Upper lobe of left lung (tissue), 4 donors: ENCODE results near the gene MAB21L3.

Source experiments
- CTCF ChIP-seq, 6 experiments: fragments of 450-650 bp in 4 of 6; fragments of 200-600 bp in 2 of 6; sonication (generic) in 2 of 6; IDR thresholded peaks; one replicate each; pipeline ENCODE4 v1.5.1; 2016 to 2019; ENCODE audit warnings: antibody characterized with exemption in 6 of 6
- POLR2A ChIP-seq, 4 donors: fragments of 450-650 bp; IDR thresholded peaks; one replicate each; pipeline ENCODE4 v1.5.1; 2016 to 2017; ENCODE audit warnings: antibody characterized with exemption in 4 of 4, mild to moderate bottlenecking in 2 of 4

- TF ChIP-seq CTCF (IDR thresholded peaks at IDR 0.05), result no peak
- TF ChIP-seq POLR2A (IDR thresholded peaks at IDR 0.05), result no peak
These were observed 46.6 kb upstream of the MAB21L3 start for GRCh38 chr1:116064616-116065015.
